GM19239 (cell line): ENCODE results near the gene CELA3A.
"Not testable (repeated sequence)": the region's sequence is repeated elsewhere in the genome, so short reads cannot be mapped to it uniquely, and the experiment has no call there.

ENCODE experiments used
- DNase-seq: peaks from one replicate; pipeline ENCODE4 v3.0.0; 2011; ENCODE audit warnings: low spot score; ENCODE audit not compliant: insufficient read length
- FAIRE-seq: peaks from 2 replicates; lab custom pipeline; 2011; peaks lifted over from hg19 to GRCh38; lab: Jason Lieb, UNC

The CELA3A gene, protein sequence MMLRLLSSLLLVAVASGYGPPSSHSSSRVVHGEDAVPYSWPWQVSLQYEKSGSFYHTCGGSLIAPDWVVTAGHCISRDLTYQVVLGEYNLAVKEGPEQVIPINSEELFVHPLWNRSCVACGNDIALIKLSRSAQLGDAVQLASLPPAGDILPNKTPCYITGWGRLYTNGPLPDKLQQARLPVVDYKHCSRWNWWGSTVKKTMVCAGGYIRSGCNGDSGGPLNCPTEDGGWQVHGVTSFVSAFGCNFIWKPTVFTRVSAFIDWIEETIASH

DNA sequence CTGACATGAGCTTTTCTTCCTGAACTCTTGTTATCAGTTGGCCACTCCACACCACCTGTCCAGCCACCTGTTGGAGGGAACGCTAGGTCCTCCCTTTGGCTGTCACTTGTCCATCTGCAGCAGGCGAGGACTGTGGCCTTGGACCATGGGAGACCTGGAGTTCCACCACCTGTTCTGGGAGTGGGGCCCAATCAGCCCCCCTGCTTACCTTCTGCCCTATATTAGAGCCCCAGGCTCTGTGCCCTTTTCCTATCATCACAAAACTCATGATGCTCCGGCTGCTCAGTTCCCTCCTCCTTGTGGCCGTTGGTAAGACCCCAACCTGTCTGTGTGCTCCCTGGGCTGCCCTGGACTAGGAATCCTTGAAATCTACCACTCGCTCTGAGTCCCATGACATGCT is at the start of gene CELA3A:
Gene CELA3A (plus strand): TSS at position 249 of the 400 bp plus-strand sequence. CDS start 18 bp downstream, at position 267.
- FAIRE-seq (no peak), DNase-seq (no peak)

DNA sequence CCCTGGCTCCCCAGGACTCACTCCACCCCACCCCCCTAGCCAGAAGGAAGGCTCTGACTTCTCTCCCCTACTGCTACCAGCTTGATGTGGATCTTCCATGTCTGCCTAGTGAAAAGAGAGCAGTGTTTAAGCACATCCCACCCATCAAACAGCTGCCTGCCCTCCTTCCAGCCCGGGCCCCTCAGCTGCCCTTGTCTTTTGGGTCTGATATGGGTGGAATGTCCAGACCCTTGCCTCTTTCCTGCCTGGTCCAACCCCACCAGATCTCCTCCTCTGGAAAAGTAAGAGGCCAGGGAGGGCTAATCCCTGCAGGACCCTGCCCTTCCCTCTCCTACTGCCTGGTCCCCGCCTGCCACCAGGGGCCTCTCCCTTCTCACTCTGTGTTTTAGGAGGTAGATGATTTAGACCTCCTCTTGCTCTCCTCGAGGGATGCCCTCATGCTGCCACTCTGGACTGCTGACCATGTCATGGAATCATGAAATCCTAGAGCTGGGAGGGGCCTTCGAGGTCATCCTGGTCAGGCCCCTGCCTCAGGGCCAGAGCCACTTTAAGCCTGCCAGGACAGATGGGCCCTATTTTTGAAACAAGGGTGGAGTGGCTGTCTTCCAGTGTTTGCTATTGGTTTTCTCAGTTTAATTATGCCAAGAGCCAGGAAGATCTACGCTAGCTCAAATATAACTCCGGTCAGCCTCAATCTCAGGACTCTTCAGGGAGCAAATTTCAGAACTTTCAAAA is 48.5 kb upstream of the CELA3A start:
- DNase-seq (no peak), FAIRE-seq (no peak)

DNA sequence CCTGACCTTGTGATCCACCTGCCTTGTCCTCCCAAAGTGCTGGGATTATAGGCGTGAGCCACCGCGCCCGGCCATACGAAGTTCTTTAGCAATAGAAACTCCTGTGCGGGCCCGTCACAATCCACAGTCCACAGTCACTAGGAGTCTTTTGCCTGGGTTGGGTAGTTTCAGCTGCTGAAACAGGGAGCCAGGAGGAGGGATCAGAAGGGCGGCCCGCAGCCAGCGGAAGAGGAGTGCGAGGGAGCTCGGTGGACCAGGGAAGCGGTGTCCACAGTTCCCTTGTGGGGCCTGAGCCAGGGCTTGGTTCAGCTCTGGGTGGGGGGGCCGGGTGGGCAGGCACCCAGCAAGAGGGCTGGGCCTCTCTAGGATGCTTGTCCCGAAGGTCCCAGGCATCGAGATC is 46.4 kb upstream of the CELA3A start:
- no peak for DNase-seq

DNA sequence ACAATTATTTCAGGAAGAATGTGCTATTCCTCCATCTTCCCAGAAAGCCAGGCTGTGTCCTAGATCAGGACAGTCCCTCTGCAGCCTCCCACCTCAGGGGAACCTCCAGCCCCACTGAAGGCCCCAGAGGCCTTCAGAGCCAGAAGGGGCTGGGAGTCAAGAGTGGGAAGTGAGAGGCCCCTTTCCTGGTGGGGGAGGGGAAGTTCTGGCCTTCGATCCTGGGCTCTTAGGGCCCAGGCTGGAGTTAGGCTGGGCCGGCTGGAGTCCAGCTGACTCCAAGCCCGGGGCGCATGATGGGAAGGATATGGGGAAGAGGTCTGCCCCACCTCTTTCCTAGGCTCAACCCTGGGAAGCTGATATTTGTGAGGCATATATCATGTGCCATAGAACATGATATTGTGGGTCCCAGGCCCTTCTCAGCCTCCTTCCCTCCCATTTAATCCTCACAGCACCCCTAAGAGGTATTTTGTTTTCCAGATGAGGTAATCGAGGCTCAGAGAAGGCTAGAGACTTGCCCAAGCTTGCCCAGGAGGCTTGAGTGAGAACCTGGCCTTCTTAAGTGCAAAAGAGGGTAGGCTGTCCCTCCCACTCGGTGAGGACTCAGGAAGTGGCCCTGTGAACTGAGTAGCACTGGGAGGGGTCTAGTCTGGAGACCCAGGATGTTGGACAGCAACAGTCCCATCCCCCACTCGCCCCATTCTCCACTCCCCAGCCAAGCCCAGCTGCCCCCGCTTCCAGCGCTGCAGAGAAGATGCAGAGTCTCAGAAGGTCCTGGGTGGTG is 45.8 kb upstream of the CELA3A start:
- FAIRE-seq, result no peak
- no peak for DNase-seq

More for the DNA sequence above, 46.4 kb upstream of the CELA3A start:
- no peak for FAIRE-seq

DNA sequence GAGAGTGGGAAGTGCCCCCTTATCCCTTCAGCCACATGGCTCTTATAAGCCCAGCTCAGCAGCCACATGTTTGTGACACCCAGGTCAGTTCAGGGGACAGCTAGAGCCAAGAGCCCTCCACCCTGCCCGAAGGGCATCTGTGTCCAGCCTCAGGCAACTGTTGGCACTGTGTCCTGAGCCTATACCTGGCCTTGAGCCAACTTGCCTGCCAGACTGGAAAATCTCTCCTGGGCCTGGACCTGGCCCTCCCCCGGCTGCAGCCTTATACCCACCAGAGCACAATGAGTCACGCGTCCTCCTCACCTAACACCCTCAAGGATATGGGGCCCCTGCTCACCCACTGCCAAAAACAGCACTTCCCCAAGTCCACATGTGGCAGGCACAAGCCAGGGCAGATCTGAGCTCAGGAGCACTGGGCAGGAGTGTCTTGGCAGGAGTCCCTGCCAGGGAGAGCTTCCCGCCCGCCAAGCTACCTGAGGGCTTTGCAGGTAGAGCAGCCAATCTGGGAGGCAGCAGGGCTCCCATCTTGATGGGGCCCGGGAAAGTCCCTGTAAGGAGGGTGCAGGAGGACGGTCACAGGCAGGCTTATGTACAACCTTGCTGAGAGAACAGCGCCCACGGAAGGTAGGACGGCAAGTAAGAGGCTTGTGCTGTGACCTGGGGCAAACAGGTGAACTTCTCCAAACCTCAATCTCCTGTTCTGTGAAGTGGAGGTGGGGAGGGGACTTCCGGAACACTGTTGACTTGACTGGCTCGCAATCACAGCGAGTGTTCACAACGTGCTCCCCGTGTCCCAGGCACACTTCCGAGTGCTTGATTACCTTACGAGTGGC is 44.5 kb upstream of the CELA3A start:
- DNase-seq, result no peak

DNA sequence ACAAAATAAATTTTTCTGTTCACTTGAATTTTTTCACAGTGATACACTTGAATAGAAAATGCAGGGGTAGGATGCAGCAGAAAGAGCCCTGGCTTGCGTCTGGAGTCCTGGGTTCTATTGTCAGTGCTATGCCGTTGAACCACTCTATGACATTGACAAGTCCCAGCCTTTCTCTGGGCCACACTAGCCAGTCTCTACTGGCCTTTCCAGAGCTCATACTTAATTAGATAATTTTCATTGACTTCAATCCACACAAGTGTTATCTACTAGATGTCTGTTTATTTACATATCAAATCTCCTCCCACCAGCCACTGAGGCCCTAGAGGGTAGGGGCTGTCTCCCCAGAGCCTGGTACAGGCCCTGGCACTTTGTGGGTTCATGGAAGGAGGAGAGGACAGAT is 40.1 kb upstream of the CELA3A start:
- FAIRE-seq, result no peak
- DNase-seq, result no peak

More for the DNA sequence above, 44.5 kb upstream of the CELA3A start:
- FAIRE-seq, result no peak

DNA sequence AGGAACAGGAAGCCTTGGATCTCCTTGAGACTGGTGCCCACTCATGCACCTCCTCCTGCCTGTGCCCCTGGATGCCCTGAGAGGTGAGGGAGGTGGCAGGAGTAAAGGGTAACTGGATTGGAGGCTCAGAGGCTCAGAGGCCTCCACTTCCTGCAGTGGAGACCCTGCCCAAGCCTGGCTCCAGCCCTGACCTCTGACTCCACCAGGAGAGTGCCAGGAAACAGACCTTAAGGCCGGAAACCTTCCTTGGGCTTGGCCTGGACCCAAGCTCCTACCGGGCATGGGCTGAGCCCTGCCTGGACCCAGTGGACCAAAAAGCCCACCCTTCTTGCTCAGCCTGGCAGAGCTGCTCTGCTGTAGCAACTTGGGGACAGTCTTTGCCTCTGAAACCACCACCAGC is 39.7 kb upstream of the CELA3A start:
- FAIRE-seq (no peak), DNase-seq (no peak)

DNA sequence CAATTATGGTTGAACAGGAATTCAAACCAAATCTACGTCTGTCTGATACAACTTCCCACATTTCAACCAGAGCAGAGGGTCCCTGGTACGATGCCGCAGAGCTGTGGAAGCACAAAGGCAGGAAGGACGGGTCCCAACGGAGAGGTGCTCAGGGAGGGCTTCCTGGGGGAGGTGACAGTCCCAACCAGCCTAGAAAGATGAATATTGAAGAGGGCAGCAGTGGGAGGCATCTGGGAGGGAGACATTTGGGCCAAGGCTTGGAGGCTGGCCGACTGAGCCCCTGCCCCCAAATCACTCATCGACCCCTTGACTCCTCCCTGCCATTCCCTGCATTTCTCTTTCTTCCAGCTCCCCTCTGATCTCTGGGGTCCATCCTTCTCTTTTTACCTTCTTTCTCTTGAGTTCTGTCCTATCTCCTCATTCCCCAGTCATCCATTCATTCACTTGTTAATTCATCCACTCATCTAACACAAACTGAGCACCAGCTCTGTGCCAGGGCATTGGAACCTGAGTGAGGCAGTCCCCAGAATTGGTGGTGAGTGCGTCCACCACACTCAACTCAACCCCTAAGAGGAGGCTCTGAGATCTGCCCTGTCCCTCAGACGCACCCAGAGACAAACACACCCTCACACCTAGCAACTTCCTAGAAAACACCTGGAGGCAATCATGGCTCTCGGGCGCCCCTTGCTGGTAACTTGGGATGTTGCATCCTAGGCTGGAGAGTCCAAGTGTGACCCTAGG is 37.8 kb upstream of the CELA3A start:
- DNase-seq (peak; percentile 72), FAIRE-seq (peak; percentile 40)

DNA sequence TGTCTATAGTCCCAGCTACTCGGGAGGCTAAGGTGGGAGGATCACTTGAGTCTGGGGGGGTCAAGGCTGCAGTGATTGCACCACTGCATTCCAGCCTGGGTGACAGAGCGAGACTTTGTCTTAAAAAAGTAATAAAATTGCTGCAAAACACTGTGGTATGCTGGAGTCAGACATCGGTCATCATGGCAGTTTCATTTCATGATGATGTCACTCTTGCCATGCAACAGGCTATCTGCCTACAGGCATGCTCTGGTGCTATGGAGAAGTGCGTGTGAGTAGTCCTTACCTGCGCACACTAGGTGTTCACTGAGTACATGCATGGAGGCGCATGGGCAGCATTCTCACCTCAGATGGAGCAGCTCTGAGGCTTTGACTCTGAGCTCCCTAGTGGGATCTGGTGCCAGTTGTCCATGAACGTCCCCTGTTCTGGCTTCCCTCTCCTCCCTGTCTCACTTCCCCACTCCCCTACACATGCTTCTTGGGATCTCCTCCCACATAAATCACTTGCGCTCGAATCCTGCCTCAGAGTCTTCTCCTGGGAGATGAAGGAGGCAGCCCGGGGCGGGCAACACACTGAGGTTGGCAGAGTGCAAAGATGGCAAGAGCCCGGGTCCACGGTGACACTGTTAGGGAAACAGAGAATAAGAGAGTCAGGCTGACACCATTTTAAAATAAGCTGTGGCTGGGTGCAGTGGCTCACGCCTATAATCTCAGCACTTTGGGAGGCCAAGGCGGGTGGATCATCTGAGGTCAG is 35.0 kb upstream of the CELA3A start:
- DNase-seq (no peak), FAIRE-seq (no peak)

DNA sequence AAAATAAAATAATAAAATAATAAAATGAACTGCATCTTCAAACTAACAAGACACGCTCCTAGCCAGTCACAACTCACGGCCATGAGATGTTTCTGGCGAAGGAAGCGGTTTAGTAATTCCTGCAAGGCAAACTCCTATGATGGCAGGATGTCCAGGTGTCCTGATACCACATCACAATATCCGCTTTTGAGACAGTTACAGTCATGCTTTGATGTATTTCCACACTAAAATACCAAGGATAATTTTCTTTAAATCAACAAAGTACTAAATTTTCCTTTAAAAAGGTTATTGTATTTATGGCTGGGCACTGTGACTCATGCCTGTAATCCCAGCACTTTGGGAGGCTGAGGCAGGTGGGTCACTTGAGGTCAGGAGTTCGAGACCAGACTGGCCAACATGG is 34.2 kb upstream of the CELA3A start:
- not testable (repeated sequence) for DNase-seq, FAIRE-seq

DNA sequence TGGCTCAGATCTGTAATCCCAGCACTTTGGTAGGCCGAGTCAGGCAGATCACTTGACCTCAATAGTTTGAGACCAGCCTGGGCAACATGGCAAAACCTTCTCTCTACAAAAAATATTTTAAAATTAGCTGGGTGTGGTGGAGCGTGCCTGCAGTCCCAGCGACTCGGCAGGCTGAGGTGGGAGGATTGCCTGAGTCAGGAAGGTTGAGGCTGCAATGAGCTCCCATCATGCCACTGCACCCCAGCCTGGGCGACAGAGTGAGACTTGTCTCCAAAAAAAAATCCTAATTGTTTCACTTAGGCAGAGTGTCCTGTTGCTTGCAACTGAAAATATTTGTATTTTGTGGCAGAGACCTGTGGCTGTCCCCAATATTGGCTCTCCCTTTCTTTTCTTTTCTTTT is 32.4 kb upstream of the CELA3A start:
- DNase-seq, FAIRE-seq: not testable (repeated sequence)

DNA sequence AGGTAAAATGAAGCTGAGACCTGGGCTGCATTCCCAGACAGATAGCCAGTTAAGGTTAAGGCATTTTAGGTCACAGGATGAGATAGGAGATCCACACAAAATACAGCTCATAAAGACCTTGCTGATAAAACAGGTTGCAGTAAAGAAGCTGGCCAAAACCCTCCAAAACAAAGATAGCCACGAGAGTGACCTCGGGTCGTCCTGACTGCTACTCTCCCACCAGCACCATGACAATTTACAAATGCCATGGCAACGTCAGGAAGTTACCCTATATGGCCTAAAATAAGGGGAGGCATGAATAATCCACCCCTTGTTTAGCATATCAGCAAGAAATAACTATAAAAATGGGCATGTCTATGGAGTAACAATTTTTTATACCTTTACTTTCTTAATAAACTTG is 30.9 kb upstream of the CELA3A start:
- DNase-seq, FAIRE-seq: not testable (repeated sequence)

DNA sequence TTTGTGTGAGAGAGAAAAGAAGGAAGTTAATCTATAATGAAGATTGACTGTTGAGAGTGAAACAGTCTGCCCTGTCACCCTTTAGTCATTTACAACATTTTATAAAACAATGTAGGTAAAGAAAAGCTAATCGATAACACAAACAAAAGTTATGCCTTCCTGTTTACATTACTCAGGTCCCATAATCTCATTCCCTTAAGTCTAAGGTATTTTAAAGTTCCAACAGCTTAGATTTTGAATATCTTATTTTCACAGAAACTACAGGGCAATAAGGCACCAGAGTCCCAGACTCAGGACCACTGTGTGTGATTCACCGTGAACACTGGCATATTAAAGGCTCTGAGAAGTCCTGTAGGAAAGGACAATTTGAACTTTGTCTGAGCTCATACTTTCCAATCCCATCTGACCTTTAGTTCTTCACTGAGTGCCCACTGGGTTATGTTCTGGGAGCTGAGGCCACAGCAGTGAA is 28.4 kb upstream of the CELA3A start:
- FAIRE-seq, DNase-seq: not testable (repeated sequence)

DNA sequence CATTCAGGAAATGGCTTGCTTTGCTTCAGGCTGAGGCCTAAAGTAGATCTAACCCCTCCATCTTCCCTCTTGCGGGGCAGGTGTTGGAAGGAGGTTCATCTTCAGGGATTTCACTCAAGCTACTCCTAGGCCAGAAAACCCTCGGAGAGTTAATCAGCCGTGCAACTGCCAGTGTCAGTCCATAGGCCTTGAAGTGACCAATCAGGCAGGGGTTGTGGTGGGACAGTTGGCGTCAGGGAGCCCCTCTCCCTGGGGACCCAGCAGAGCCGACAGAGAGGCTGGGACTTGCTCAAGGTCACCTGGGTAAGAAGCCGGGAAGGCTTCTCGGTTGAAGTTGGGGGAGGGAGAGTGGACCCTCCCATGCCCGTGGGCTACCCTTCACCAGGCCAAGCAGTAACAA is 27.5 kb upstream of the CELA3A start:
- not testable (repeated sequence) for FAIRE-seq, DNase-seq

DNA sequence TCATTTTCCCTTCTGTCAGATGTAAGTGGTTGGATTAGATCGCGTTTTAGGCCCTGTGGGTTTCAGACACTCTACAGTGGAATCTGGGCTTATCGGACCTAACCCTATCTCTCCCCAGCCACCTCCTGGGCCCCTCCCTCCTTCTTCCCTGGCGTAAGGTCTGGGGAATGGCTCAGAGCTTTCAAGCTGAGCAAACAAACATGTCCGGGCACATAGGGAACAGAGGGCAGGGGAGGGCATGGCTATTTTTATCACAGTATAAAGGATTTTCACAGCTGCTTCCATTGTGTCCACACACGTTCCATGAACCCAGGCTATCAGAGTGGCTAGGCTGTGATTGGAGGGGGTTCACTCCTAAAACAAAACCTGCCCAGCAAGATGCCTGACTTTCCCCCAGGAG is 26.8 kb upstream of the CELA3A start:
- DNase-seq, FAIRE-seq: not testable (repeated sequence)

DNA sequence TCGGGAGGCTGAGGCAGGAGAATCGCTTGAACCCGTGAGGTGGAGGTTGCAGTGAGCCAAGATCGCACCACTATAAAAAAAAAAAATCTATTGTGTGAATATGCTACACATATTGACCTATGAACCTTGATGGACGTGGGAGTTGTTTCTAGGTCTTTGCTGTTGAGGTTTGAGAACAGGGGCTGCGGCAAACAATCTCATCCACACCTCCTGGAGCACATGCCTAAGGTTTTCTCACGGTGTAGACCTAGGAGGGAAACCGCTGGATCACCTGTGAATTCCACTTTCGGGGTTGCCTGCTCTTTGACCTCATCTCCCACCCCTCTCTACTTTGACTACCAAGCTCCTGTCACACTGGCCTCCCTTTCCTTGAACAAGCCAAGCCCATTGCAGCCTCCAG is 26.2 kb upstream of the CELA3A start:
- FAIRE-seq, DNase-seq: not testable (repeated sequence)

DNA sequence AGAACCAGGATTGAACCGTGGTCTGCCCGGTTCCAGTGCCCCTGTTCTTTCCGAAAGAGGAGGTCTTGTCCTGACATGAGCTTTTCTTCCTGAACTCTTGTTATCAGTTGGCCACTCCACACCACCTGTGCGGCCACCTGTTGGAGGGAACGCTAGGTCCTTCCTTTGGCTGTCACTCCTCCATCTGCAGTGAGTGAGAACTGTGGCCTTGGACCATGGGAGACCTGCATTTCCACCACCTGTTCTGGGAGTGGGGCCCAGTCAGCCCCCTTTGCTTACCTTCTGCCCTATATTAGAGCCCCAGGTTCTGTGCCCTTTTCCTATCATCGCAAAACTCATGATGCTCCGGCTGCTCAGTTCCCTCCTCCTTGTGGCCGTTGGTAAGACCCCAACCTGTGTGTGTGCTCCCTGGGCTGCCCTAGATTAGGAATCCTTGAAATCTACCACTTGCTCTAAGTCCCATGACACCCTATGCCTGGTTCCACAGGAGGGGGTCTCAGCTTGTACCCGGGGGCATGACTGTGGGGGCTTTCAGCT is 24.7 kb upstream of the CELA3A start, which contains the start of gene CELA3B:
Gene CELA3B (plus strand): TSS at position 320 of the 537 bp plus-strand sequence. CDS start 18 bp downstream, at position 338.
- FAIRE-seq, DNase-seq: not testable (repeated sequence)

DNA sequence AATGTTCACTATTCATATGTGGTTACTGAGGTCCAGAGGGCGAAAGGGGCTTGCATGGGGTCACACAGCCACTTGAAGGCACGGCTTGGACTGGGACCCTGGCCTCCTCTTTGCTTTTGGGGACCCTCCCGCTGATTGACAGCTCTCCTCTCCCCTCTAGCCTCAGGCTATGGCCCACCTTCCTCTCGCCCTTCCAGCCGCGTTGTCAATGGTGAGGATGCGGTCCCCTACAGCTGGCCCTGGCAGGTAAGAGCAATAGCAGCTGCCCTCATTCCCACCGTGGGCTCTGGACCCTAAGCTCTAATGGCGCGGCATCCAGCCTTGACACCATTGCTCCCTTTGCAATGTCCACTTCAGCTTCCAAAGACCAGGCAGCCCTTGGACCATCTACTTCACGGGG is 23.2 kb upstream of the CELA3A start:
- FAIRE-seq, DNase-seq: not testable (repeated sequence)
